Kidney epithelial cell (primary cell): ENCODE results near the gene SMIM13. TPM values are rescaled to one million over a fixed set of nuclear protein-coding genes. Genes with fewer than 3 reads are reported as not detected.

ENCODE experiments used
- DNase-seq: peaks from one replicate; pipeline ENCODE4 v3.0.0-alpha.2; 2010; ENCODE audit warnings: low read depth
- H3K27me3 ChIP-seq: 2 replicates; pipeline ENCODE4 v1.6.0; 2011; ENCODE audit warnings: low read length; ENCODE audit not compliant: control insufficient read depth, insufficient read depth
- H3K36me3 ChIP-seq: 2 replicates; pipeline ENCODE4 v1.5.1; 2011; ENCODE audit warnings: low read length; ENCODE audit not compliant: control insufficient read depth, insufficient read depth
- H3K4me3 ChIP-seq: 2 replicates; pipeline ENCODE4 v1.5.1; 2011; ENCODE audit warnings: low read depth, mild to moderate bottlenecking, control low read depth, low read length
- total RNA-seq: library from RNA; depleted of rRNA; stranded (reverse); fragments of >200 nt; gene quantifications from 2 replicates; pipeline ENCODE4 v1.2.3, GENCODE V29; 2015
- TF ChIP-seq, protein P1 (sequence below): IDR thresholded peaks from 2 replicates; pipeline ENCODE4 v1.5.1; 2011; ENCODE audit warnings: mild to moderate bottlenecking, moderate library complexity, low read length, control low read depth, inconsistent platforms; ENCODE audit not compliant: insufficient read depth, poor library complexity, severe bottlenecking

The SMIM13 gene
- total RNA-seq, 1 donor from 2014 or later = 18.5 TPM

DNA sequence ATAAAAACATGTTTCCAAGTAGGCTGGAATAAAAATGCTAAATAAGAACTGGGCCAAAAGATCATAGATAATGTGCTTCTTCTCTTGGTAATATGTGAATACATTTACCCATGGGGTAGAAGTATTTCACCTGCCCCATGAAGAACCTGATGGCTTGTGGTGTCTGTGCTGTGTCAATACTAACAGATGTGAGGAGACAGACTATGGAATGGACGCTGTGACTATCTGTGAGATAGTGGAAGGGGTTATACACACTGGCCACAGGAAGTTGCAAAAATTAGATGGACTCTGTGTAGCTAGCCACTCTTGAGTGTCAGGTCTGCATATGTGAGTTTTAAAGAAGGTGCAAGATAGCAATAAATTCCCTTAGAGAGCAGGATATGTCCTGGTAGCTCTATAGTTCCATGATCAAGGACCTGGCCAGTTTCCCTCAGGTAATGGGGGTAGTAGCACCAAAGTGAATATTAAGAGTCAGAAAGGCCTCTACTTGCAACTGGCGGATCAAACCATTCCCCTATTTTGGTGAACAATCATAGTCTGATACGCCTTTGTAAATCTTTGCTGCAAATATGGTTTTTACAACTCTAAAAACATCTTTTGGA, 90.2 kb downstream of the SMIM13 start:
- peaks cover 2% of the 10 kb centered on the region for H3K36me3 ChIP-seq
- TF ChIP-seq, protein P1, sequence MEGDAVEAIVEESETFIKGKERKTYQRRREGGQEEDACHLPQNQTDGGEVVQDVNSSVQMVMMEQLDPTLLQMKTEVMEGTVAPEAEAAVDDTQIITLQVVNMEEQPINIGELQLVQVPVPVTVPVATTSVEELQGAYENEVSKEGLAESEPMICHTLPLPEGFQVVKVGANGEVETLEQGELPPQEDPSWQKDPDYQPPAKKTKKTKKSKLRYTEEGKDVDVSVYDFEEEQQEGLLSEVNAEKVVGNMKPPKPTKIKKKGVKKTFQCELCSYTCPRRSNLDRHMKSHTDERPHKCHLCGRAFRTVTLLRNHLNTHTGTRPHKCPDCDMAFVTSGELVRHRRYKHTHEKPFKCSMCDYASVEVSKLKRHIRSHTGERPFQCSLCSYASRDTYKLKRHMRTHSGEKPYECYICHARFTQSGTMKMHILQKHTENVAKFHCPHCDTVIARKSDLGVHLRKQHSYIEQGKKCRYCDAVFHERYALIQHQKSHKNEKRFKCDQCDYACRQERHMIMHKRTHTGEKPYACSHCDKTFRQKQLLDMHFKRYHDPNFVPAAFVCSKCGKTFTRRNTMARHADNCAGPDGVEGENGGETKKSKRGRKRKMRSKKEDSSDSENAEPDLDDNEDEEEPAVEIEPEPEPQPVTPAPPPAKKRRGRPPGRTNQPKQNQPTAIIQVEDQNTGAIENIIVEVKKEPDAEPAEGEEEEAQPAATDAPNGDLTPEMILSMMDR = no peak
- H3K27me3 ChIP-seq = no peaks in the 10 kb centered on the region

DNA sequence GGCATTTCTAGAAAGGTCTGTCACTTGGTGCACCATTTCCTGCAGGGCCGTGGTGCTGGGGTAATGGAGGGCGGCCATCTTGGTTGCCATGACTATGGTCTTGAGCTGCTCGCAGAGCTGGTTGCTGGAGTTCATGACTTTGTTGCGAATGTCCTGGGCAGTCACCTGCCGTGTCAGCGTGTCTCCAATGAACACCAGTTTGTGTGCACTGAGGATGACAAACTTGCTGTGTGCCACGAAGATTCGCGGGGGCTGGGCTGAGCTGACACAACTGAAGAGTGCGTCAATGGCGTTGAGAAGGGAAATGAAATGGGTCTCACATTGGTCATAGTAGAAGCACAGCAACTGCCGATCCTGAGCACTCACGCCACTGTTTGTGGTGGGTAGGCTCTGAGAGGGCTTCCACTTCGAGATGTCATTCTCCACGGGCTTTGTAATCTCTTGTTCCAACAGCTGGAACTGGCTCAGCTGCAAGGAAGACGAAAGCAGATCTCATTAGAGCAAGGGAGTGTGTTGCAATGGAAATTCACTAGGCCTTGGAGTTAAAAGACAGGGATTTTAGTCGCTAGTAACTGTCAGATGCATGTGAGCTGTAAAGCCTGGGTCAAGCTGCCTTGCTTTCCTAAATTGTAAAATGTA, 91.7 kb downstream of the SMIM13 start:
- no peak for DNase-seq
- Histone ChIP-seq H3K4me3 (no peak overlapping the region), H3K36me3 (peaks cover 7% of the 10 kb centered on the region), H3K27me3 (no peaks in the 10 kb centered on the region)
- TF ChIP-seq, protein P1 = no peak

More for the DNA sequence above, 90.2 kb downstream of the SMIM13 start:
- no peak overlapping the region for H3K4me3 ChIP-seq
- DNase-seq = no peak

DNA sequence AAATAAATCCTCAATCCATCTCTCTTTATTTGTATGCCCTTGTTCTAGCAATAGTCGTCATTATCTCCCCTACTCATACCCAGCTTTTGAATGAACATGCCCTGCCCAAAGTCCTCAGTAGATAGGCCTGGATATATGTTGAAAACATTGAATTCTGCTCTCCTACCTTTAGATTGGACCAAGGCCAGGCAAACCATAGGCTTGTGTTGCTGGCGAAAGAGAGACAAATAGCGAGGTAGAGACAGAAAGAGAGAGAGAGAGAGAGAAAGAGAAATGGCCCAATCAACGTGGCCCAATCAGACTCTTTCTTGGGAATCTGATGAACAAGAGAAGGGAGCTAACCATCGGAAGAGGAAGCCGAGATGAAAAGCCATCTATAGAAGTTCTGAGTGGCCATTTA, 93.7 kb downstream of the SMIM13 start:
- TF ChIP-seq, protein P1 = no peak
- H3K4me3 ChIP-seq = no peak overlapping the region
- DNase-seq = no peak
- H3K27me3 ChIP-seq = no peaks in the 10 kb centered on the region
- peaks cover 8% of the 10 kb centered on the region for H3K36me3 ChIP-seq

Other genes with a start within 250 kb of the SMIM13 start
- not detected in 2 replicates for gene GCM2, start 211.8 kb upstream of the SMIM13 start, total RNA-seq
- 0.71 and 2.5 TPM in 2 replicates for gene SYCP2L, start 206.8 kb upstream of the SMIM13 start, total RNA-seq
- 0.27 and 0.84 TPM in 2 replicates for gene ELOVL2, start 49.5 kb upstream of the SMIM13 start, total RNA-seq
- not detected in 2 replicates for gene ERVFRD-1, start 17.9 kb downstream of the SMIM13 start, total RNA-seq
- gene NEDD9, start 138.8 kb downstream of the SMIM13 start, total RNA-seq = 48.3 and 53.5 TPM in 2 replicates